IMR-90 (cell line): Measurements from ENCODE around the gene SF3A1. TPM values are rescaled to one million over a fixed set of nuclear protein-coding genes. Genes with fewer than 3 reads are reported as not detected.

ENCODE experiments used
- ATAC-seq: fragments of 200-7000 bp; cut with Tn5 transposase; 2 replicates; pipeline ENCODE4 v1.9.1; 2020; ENCODE audit warnings: low read depth, mild to moderate bottlenecking, moderate library complexity
- BruUV-seq: library from RNA; stranded (reverse); fragments of 400-500 nt; replicated peaks from 2 replicates; lab custom pipeline; 2021; lab: Mats Ljungman, UMichigan
- CTCF ChIA-PET: fragments of 300-600 bp; formaldehyde crosslinking; extraction: SDS; loops from one replicate; lab custom pipeline; 2021; ENCODE audit warnings: antibody characterized with exemption; lab: Yijun Ruan, JAX
- POLR2A ChIA-PET: fragments of 300-600 bp; sonication (Branson Sonifier 250); formaldehyde crosslinking; loops from one replicate; lab custom pipeline; 2022; ENCODE audit warnings: antibody characterized with exemption; ENCODE audit not compliant: unreplicated experiment; lab: Charles Lee
- DNase-seq: peaks from one replicate; pipeline ENCODE4 v3.0.0; 2013
- H2AFZ ChIP-seq: replicated peaks from 2 replicates; pipeline ENCODE3; 2013; ENCODE audit warnings: low read length, mild to moderate bottlenecking; ENCODE audit not compliant: poor library complexity
- H2AK5ac ChIP-seq: 2 replicates; pipeline ENCODE4 v1.6.1; 2013; ENCODE audit warnings: low read depth, low read length, inconsistent platforms
- H2AK9ac ChIP-seq: replicated peaks from 2 replicates; pipeline ENCODE3; 2013; ENCODE audit warnings: mild to moderate bottlenecking, low read depth, low read length, moderate library complexity; ENCODE audit not compliant: poor library complexity
- H2BK120ac ChIP-seq: 2 replicates; pipeline ENCODE4 v1.6.1; 2013; ENCODE audit warnings: low read depth, low read length, inconsistent platforms
- H2BK15ac ChIP-seq: 3 replicates; pipeline ENCODE4 v1.6.1; 2013; ENCODE audit warnings: low read depth, low read length, inconsistent platforms
- H2BK20ac ChIP-seq: 2 replicates; pipeline ENCODE4 v1.6.1; 2013; ENCODE audit warnings: low read depth, mild to moderate bottlenecking, inconsistent platforms, low read length, moderate library complexity
- H2BK5ac ChIP-seq: 2 replicates; pipeline ENCODE4 v1.6.1; 2013; ENCODE audit warnings: mild to moderate bottlenecking, low read depth, low read length, inconsistent platforms; ENCODE audit not compliant: poor library complexity, severe bottlenecking
- H3K14ac ChIP-seq: replicated peaks from 2 replicates; pipeline ENCODE4 v1.6.1; 2013; ENCODE audit warnings: low read depth, low read length, inconsistent platforms
- H3K18ac ChIP-seq: 2 replicates; pipeline ENCODE4 v1.6.1; 2013; ENCODE audit warnings: low read depth, low read length, control low read depth
- H3K23ac ChIP-seq: 2 replicates; pipeline ENCODE4 v1.6.1; 2013; ENCODE audit warnings: low read depth, low read length, inconsistent platforms
- H3K27ac ChIP-seq: 2 replicates; pipeline ENCODE4 v1.5.1; 2013; ENCODE audit warnings: mild to moderate bottlenecking, control low read depth, low read length; ENCODE audit not compliant: insufficient read depth
- H3K27me3 ChIP-seq: 2 replicates; pipeline ENCODE4 v1.6.1; 2013; ENCODE audit warnings: low read length; ENCODE audit not compliant: control insufficient read depth, insufficient read depth
- H3K36me3 ChIP-seq: 2 replicates; pipeline ENCODE4 v1.6.1; 2013; ENCODE audit warnings: low read length, mixed read lengths; ENCODE audit not compliant: control insufficient read depth, insufficient read depth
- H3K4ac ChIP-seq: 2 replicates; pipeline ENCODE4 v1.6.1; 2013; ENCODE audit warnings: low read depth, low read length, inconsistent platforms
- H3K4me1 ChIP-seq: 2 replicates; pipeline ENCODE4 v1.6.1; 2013; ENCODE audit warnings: low read length, mixed read lengths; ENCODE audit not compliant: control insufficient read depth, insufficient read depth
- H3K4me2 ChIP-seq: 2 replicates; pipeline ENCODE4 v1.6.1; 2013; ENCODE audit warnings: low read depth, mild to moderate bottlenecking, control low read depth, low read length, moderate library complexity
- H3K4me3 ChIP-seq: 2 replicates; pipeline ENCODE4 v1.5.1; 2013; ENCODE audit warnings: low read depth, mild to moderate bottlenecking, control low read depth, low read length, moderate library complexity; ENCODE audit not compliant: insufficient read depth
- H3K56ac ChIP-seq: 2 replicates; pipeline ENCODE4 v1.6.1; 2013; ENCODE audit warnings: low read length, inconsistent platforms; ENCODE audit not compliant: insufficient read depth; ENCODE audit errors: extremely low read depth
- H3K79me1 ChIP-seq, 2 experiments: 2 replicates each; pipeline ENCODE4 v1.6.1; 2013; ENCODE audit warnings: low read length in 2 of 2, inconsistent platforms in 1 of 2, low read depth in 1 of 2
- H3K9ac ChIP-seq: 2 replicates; pipeline ENCODE4 v1.6.1; 2013; ENCODE audit warnings: low read depth, low read length, control low read depth
- H3K9me1 ChIP-seq: 2 replicates; pipeline ENCODE4 v1.6.1; 2013; ENCODE audit warnings: low read length, inconsistent platforms; ENCODE audit not compliant: insufficient read depth
- H3K9me3 ChIP-seq: 2 replicates; pipeline ENCODE4 v1.6.1; 2013; ENCODE audit warnings: low read length; ENCODE audit not compliant: control insufficient read depth, insufficient read depth
- H4K20me1 ChIP-seq: 2 replicates; pipeline ENCODE4 v1.6.1; 2013; ENCODE audit warnings: low read length, inconsistent platforms; ENCODE audit not compliant: insufficient read depth
- H4K5ac ChIP-seq: 2 replicates; pipeline ENCODE4 v1.6.1; 2013; ENCODE audit warnings: mild to moderate bottlenecking, low read depth, low read length, control low read depth
- H4K8ac ChIP-seq, 2 experiments: 2 replicates each; pipeline ENCODE4 v1.6.1; 2013; ENCODE audit warnings: low read depth in 2 of 2, low read length in 2 of 2, control low read depth in 1 of 2, inconsistent platforms in 1 of 2
- H4K91ac ChIP-seq: 2 replicates; pipeline ENCODE4 v1.6.1; 2013; ENCODE audit warnings: low read depth, low read length, inconsistent platforms; ENCODE audit not compliant: insufficient read depth
- BHLHE40 ChIP-seq: fragments of 150-350 bp; IDR thresholded peaks from 2 replicates; pipeline ENCODE4 v1.6.1; 2016; ENCODE audit warnings: mild to moderate bottlenecking, low read depth, low read length
- CEBPB ChIP-seq: IDR thresholded peaks from 2 replicates; pipeline ENCODE4 v1.6.1; 2012; ENCODE audit warnings: low read depth, low read length, improper control_type of control experiment
- CHD1 ChIP-seq: IDR thresholded peaks from 2 replicates; pipeline ENCODE4 v1.6.1; 2012; ENCODE audit warnings: low read depth, low read length, improper control_type of control experiment
- CTCF ChIP-seq: conservative IDR thresholded peaks from 2 replicates; pipeline ENCODE4 v1.5.1; 2012; ENCODE audit warnings: mild to moderate bottlenecking, low read depth, low read length, improper control_type of control experiment
- ELK1 ChIP-seq: fragments of 150-350 bp; IDR thresholded peaks from 2 replicates; pipeline ENCODE4 v1.6.1; 2016; ENCODE audit warnings: low read depth, mild to moderate bottlenecking, low read length, moderate library complexity, borderline replicate concordance
- FOS ChIP-seq: fragments of 150-350 bp; IDR thresholded peaks from 2 replicates; pipeline ENCODE4 v1.6.1; 2016; ENCODE audit warnings: low read depth, low read length
- MAFK ChIP-seq: IDR thresholded peaks from 2 replicates; pipeline ENCODE4 v1.6.1; 2012; ENCODE audit warnings: low read depth, low read length, improper control_type of control experiment
- MAZ ChIP-seq: IDR thresholded peaks from 2 replicates; pipeline ENCODE4 v1.6.1; 2012; ENCODE audit warnings: low read depth, mild to moderate bottlenecking, low read length, improper control_type of control experiment, moderate library complexity, borderline replicate concordance
- MXI1 ChIP-seq: IDR thresholded peaks from 2 replicates; pipeline ENCODE4 v1.6.1; 2012; ENCODE audit warnings: low read depth, mild to moderate bottlenecking, low read length, moderate library complexity, borderline replicate concordance
- NFE2L2 ChIP-seq: fragments of 150-350 bp; IDR thresholded peaks from 2 replicates; pipeline ENCODE4 v1.6.1; 2016; ENCODE audit warnings: low read depth, mild to moderate bottlenecking, low read length
- POLR2A ChIP-seq: IDR thresholded peaks from 2 replicates; pipeline ENCODE4 v1.6.1; 2012; ENCODE audit warnings: mild to moderate bottlenecking, low read depth, low read length
- RAD21 ChIP-seq: IDR thresholded peaks from 2 replicates; pipeline ENCODE4 v1.6.1; 2012; ENCODE audit warnings: low read length, improper control_type of control experiment
- RCOR1 ChIP-seq: IDR thresholded peaks from 2 replicates; pipeline ENCODE4 v1.6.1; 2012; ENCODE audit warnings: mild to moderate bottlenecking, low read length, improper control_type of control experiment; ENCODE audit not compliant: insufficient replicate concordance
- RFX5 ChIP-seq: IDR thresholded peaks from 2 replicates; pipeline ENCODE4 v1.8.0; 2012; ENCODE audit warnings: low read depth, mild to moderate bottlenecking, low read length, moderate library complexity
- SMC3 ChIP-seq: fragments of 150-350 bp; IDR thresholded peaks from 2 replicates; pipeline ENCODE4 v1.6.1; 2016; ENCODE audit warnings: low read depth, mild to moderate bottlenecking, antibody characterized with exemption, low read length, moderate library complexity
- USF2 ChIP-seq: fragments of 150-350 bp; IDR thresholded peaks from 2 replicates; pipeline ENCODE4 v1.6.1; 2017; ENCODE audit warnings: mild to moderate bottlenecking, antibody characterized with exemption, low read length, low read depth
- WGBS, 2 experiments: methylation state at CpG; one replicate each; pipeline versions ENCODE4 v1.1.5 to v1.1.7; 2013; ENCODE audit warnings: missing lambda C conversion rate in 2 of 2; ENCODE audit not compliant: insufficient read length in 1 of 2; ENCODE audit errors: extremely low coverage in 2 of 2; 5-methylcytosine and 5-hydroxymethylcytosine counted together
- dilution Hi-C: fragments of 300-500 bp; cut with HindIII; formaldehyde crosslinking; loops from one replicate; pipeline ENCODE4 v1.14.3; 2018; ENCODE audit warnings: low sequenced_read_pairs; ENCODE audit not compliant: unreplicated experiment
- in situ Hi-C: fragments of 300-500 bp; cut with MboI; formaldehyde crosslinking; loops from 3 replicates; pipeline ENCODE4 v1.14.3; 2019; ENCODE audit warnings: low sequenced_read_pairs, inconsistent platforms, mixed read lengths
- intact Hi-C: fragments of 100-400 bp; cut with micrococcal nuclease; formaldehyde crosslinking; loops from 2 replicates; pipeline ENCODE4 v1.10.0; 2022
- polyA plus RNA-seq, 3 experiments: library from polyadenylated mRNA; depleted of rRNA; stranded (reverse); fragments of >200 nt; gene quantifications; 2 replicates each; pipeline ENCODE4 v1.2.3, GENCODE V29; 2012; ENCODE audit warnings: low replicate concordance in 1 of 3
- total RNA-seq: library from RNA; depleted of rRNA; stranded (reverse); fragments of >200 nt; gene quantifications from 2 replicates; pipeline ENCODE4 v1.2.3, GENCODE V29; 2012

SF3A1 gene
- total and polyA plus RNA-seq, 2 of the 4 experiments (the other 2 are of a cell fraction): 36.9 to 67.2 TPM

- H4K91ac ChIP-seq: no peak overlapping the region
- H3K4ac ChIP-seq: no peak overlapping the region
- no peak for TF ChIP-seq CEBPB
- no peak for TF ChIP-seq MXI1
- TF ChIP-seq SMC3: no peak
- no peak for TF ChIP-seq RCOR1
- TF ChIP-seq NFE2L2: no peak
- no peak for TF ChIP-seq MAZ
- TF ChIP-seq MAFK: no peak
- no peak for TF ChIP-seq RFX5
- TF ChIP-seq ELK1: no peak
- TF ChIP-seq RAD21: no peak
- no peak for TF ChIP-seq POLR2A
- TF ChIP-seq CTCF: no peak
- TF ChIP-seq FOS: no peak
- TF ChIP-seq CHD1: no peak
- no peak for TF ChIP-seq BHLHE40
- TF ChIP-seq USF2: no peak
- H4K5ac ChIP-seq: no peak overlapping the region
- intact Hi-C loops: no loop called here
- peaks cover 19% of the 10 kb centered on the region for H3K9me1 ChIP-seq
- no peak overlapping the region for H3K23ac ChIP-seq
- no peak overlapping the region for H4K8ac ChIP-seq
- no peak overlapping the region for H2BK120ac ChIP-seq
- BruUV-seq: no TSS peak
- no peaks in the 10 kb centered on the region for H3K9me3 ChIP-seq
- H2AFZ ChIP-seq: no peak overlapping the region
- no peak overlapping the region for H2BK20ac ChIP-seq
- H3K79me1 ChIP-seq: peaks cover 33 to 60% of the 10 kb centered on the region in 2 experiments
- peaks cover 21% of the 10 kb centered on the region for H4K20me1 ChIP-seq
- no peak overlapping the region for H3K18ac ChIP-seq
- H2BK5ac ChIP-seq: no peak overlapping the region
- no peak overlapping the region for H3K56ac ChIP-seq
- ATAC-seq: no peak; the same call in 1 of the 2 replicates
- no peaks in the 10 kb centered on the region for H3K27me3 ChIP-seq
- no peak overlapping the region for H2AK9ac ChIP-seq
- WGBS, 2 experiments: no CpG with 5 or more reads among the region's 5 CpGs
- in situ Hi-C loops: no loop called here
- DNase-seq: no peak
- dilution Hi-C loops: no loop called here
- no peak overlapping the region for H3K27ac ChIP-seq
- POLR2A ChIA-PET: no interaction called here
- H3K4me1 ChIP-seq: peaks cover 12% of the 10 kb centered on the region
- H2AK5ac ChIP-seq: no peak overlapping the region
- H2BK15ac ChIP-seq: no peak overlapping the region
- no peak overlapping the region for H3K9ac ChIP-seq
- H3K4me2 ChIP-seq: no peak overlapping the region
- H3K36me3 ChIP-seq: peaks cover 12% of the 10 kb centered on the region
- H3K14ac ChIP-seq: no peak overlapping the region
- no peak overlapping the region for H3K4me3 ChIP-seq
- CTCF ChIA-PET: interaction anchor here (0.8 kb wide), 1 partner anchor 23 kb away, joined by 4 read pairs; the partner anchor contains the start of gene MTFP1
These were observed 45.5 kb upstream of the SF3A1 start for GRCh38 chr22:30402028-30402765.
